ENCODE measurements around the gene SPOP.

Gene SPOP

DNA sequence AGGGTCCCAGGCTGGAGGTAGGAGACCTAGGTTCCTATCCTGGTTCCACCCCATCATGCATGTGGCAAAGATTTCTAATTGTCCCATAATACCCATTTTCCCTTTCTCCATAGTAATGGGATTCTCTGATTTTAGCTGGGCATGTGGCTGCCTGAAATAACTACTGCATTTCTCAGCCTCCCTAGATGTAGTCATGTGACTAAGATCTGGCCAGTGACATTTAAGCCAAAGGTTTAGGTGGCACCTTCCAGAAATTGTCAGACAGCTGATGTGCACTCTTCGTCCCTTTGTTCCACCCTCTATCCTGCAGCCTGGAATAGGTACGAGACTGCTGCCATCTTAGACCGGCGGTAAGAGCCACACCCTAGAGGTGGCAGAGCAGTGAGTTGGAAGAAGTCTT lies 94.0 kb downstream of the SPOP start:
- no peak for DNase-seq (ENCODE audit: low spot score)

DNA sequence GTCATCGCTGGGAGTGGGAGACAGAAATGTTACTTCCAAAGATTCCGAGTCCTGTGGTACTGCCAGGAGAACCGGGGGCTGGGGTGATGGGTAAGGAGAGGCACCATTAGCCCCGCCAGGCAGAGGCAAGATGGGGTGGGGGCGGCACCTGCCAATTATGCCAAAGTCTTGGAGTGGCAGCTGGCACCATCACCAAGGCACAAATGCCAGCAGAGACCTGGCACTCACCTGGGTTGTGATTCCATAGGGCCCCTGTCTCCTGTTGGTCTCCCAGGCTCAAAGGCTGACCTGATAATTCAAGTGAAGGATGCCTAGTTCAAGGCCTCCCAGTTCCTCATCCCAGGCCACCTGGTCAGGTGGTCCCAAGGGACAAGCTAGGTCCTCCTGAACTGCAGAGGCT lies 94.7 kb downstream of the SPOP start:
- no peak for DNase-seq (ENCODE audit: low spot score)

DNA sequence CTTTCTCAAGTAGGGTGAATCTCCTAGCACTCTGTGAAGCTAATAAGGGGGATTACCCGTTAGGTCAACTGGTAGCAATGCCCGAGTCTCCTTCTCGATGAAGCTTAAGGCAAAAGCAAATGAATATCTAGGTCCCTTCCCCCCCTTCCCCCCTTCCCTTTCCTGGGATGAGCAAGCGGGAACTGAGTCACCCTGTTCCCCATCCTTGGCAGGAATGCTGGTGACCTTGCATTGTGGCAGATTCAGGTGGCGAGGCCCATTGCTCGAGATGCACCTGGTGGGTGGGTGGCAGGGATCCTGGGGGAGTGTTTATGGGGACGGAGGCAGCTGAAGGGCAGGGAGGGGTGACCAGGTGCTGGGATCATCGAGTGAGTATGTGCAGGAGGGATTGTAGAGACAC lies 95.1 kb downstream of the SPOP start:
- no peak for DNase-seq (ENCODE audit: low spot score)

DNA sequence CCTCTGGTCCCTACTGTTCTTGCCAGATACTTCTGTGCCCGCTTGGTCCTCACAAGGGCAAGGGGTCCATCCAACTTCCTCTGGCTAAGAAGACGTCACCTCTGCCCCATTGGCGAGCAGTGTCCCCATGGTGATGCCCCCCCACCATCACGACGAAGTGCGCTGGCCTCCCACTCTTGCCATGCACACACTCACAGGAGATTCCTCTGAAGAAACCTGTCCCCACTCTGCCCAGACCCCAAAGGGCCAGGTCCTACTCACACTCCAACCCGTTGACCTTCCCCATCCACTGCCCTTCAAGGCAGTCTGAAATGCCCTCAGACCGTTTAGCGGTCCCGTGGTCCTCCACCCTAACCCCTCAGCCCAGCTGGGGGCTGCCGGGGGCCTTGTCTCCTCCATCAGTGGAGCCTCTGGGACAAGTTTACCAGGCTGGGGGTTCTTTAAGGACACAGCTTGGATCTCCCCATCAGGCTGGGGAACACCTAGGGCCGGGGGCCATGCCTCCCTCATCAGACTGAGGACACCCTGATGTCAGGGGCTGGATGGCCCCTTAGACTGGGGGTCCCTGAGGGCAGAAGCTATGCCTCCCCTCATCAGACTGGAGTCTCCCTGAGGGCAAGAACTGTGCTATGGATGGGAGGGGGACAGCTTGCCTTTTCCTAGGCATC lies 95.7 kb downstream of the SPOP start:
- no peak for DNase-seq (ENCODE audit: low spot score)

DNA sequence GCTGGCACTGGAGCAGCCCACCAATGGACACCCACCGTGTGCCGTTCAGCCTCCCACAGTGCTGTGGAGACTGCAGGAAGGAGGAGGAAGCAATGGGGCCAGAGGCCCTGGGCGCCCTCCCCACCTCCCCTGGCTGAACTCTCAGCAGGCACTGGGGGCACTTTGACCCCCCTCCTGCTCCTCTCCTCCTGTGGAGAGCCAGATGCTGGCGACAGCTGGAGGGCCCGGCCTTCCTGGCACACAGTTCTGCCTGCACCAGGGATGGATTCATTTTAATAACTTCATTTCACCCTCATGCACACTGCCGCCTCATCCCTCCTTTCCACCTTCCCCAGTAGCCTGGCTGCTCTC lies 96.3 kb downstream of the SPOP start:
- no peak for DNase-seq (ENCODE audit: low spot score)

DNA sequence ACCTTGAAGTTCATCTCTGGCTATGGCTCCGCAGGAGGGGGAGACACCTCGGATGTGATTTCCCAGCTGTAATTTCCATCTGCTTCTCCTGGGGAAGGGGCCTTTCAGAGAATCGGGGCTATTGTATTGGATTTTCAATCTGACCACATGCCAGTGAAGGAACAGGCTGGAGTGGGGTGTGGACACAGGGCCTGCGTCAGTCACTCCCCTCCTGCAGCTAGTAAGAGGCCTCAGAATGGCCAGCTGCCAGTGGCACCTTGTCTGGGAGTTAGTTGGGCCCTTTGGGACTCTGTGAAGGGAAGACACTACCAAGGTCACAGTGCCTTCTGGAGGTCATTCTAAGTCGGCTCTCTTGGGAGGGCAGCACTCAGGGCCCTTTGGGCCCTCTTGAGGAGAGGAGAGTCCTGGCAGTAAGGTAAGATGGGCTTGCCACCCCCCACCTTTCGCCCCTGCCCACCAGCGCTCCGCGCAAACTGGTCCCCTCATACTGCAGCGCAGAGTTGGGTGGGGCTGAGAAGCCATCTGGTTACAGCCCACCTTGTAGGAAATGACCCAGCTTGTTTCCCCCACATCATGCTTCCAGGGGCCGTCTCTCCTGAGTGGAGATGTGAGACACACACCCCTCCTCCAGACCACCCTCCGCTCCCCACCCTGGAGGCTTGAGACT lies 96.8 kb downstream of the SPOP start:
- DNase-seq (ENCODE audit: low spot score) = no peak

DNA sequence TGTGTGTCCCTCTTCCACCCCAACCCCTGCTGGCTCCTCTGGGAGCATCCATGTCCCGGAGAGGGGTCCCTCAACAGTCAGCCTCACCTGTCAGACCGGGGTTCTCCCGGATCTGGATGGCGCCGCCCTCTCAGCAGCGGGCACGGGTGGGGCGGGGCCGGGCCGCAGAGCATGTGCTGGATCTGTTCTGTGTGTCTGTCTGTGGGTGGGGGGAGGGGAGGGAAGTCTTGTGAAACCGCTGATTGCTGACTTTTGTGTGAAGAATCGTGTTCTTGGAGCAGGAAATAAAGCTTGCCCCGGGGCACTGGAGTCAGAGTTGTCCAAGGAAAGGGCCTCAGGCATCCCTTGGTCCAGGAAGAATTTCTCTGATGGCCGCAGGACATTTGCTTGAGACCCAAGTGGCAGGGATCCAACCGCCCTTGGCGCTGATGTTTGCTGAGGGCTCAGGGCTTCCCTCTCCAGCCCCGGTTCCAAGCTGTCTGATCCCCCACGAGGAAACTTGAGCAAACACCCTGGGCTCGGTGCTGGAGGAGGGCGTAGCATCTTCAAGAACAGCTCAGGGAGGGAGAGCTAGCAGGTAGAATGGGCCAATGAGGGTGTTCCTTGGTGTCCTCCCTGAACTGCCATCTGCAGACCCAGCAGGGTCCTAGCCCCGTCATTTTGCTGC lies 97.7 kb downstream of the SPOP start:
- no peak for DNase-seq (ENCODE audit: low spot score)

DNA sequence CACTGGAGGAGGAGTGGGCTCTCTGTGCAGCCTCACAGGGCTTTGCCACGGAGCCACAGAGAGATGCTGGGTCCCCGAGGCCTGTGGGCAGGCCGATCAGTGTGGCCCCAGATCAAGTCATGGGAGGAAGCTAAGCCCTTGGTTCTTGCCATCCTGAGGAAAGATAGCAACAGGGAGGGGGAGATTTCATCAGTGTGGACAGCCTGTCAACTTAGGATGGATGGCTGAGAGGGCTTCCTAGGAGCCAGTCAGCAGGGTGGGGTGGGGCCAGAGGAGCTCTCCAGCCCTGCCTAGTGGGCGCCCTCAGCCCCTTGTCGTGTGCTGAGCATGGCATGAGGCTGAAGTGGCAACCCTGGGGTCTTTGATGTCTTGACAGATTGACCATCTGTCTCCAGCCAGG lies 98.4 kb downstream of the SPOP start:
- DNase-seq (ENCODE audit: low spot score) = no peak

DNA sequence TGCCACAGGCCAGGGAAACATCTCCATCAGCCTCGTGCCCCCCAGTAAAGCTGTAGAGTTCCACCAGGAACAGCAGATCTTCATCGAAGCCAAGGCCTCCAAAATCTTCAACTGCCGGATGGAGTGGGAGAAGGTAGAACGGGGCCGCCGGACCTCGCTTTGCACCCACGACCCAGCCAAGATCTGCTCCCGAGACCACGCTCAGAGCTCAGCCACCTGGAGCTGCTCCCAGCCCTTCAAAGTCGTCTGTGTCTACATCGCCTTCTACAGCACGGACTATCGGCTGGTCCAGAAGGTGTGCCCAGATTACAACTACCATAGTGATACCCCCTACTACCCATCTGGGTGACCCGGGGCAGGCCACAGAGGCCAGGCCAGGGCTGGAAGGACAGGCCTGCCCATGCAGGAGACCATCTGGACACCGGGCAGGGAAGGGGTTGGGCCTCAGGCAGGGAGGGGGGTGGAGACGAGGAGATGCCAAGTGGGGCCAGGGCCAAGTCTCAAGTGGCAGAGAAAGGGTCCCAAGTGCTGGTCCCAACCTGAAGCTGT lies 98.9 kb downstream of the SPOP start:
- DNase-seq (ENCODE audit: low spot score) = no peak

DNA sequence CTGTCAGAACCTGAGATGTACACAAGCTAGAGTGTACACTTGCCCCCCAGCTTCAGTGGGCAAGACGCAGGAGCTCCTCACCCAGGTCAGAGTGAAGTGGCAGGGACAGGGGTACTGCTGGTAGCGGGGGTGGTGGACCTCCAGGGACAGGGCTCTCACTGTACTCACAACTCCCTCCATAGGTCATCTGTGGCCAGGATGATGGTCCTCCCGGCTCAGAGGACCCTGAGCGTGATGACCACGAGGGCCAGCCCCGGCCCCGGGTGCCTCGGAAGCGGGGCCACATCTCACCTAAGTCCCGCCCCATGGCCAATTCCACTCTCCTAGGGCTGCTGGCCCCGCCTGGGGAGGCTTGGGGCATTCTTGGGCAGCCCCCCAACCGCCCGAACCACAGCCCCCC lies 99.5 kb downstream of the SPOP start:
- no peak for DNase-seq (ENCODE audit: low spot score)

DNA sequence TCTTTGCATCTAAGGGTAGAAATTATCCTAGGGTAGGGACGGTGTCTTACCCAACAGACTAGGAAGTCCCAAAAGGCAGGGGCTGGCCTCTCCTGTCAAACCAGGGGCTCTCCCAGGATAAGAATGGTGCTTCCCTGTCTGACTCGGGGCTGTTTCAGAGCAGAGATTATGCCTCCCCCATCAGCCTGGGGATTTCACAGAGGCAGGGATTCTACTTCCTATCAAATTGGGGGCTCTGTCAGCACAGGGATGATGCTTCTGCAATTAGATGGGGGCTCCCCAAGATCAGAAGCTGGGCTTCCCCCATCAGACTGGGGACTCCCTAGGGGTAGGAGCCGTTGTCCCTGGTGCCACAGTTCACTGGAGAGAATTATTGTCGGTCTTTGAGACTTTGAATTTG lies 99.9 kb downstream of the SPOP start:
- DNase-seq (ENCODE audit: low spot score) = no peak

DNA sequence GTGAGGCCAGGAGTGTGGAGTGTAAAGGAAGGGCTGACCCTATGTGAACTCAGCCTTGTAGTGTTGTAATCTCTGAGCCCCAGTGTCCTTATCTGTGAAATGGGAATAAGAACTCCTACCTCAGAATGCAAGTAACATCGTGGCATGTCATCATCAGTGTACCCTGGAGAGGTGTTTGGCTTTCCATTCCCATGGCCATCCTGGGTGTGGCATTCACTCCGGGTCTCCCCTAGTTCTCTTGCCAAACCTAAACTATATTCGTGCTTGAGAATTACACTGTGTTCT lies 100.3 kb downstream of the SPOP start:
- no peak for DNase-seq (ENCODE audit: low spot score)

DNA sequence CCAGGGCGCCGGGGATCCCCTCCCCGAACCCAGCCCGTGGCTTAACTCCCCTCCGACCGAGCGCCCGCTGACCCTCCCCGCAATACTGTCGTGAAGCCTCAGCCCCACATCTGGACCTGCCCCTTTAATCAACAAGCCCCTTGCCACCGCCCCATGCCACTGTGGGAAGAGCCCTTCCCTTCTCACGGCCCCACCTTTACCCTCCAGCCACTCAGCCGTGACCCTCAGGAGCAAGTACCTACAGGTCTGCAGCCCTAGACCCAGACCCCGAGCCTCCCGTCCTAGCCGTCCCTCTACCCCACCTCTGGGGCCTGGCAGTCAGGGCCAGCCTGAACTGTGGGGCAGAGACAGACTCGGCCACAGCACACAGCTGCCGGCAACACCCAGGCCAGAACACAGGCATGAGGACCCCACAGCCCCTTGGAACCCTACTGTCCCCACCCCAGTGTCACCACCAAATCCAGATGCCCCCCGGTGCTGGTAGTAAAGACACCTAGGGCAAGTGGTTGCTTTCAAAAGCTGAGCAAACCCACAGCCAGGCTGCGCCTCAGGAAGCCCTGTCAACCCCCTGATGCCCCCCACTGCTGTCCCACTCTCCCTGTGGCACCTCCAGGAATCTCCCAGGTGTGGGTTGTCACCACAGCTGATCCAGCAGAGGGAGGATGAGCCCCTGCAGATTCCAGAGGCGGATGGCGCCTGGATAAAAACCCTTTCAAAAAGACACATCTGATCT lies 100.8 kb downstream of the SPOP start:
- peak; percentile 43 for DNase-seq (ENCODE audit: low spot score)

DNA sequence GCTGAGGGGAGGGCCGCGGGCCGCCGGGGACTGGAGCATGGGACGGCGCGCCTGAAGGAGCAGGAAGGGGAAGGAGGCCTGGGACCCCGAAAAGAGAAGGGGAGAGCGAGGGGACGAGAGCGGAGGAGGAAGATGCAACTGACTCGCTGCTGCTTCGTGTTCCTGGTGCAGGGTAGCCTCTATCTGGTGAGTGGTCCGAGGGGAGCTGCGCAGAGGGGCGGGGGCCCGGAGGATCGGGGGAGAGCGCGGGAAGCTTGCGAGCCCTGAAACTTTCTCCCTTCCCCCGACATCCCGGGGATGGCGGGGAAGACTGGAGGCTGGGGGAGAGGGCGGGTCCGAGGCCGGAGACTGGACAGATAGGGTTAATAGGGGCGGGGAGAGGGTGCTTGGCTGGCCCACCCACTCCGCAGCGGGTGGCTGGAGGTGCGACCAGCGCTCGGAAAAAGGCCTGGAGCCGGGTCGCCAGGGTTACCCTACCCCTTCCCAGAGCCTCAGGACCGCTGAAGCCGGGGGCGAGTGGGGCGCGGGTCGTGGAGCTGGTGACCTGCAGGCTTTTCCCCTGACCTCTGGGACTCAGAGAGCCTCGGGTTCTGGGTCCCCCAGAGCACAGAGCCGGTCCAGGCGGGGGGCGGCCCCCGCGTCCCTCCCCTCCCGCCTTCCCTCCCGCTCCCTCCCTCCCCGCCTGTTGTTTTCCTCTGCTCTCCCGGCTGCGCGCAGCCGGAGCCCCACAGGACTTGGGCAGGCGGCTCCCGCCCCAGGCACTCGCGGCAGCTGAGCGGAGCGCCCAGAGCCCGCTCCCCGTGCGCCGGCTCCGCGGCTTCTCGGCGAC lies 101.6 kb downstream of the SPOP start:
- DNase-seq (ENCODE audit: low spot score) = peak; percentile 87

DNA sequence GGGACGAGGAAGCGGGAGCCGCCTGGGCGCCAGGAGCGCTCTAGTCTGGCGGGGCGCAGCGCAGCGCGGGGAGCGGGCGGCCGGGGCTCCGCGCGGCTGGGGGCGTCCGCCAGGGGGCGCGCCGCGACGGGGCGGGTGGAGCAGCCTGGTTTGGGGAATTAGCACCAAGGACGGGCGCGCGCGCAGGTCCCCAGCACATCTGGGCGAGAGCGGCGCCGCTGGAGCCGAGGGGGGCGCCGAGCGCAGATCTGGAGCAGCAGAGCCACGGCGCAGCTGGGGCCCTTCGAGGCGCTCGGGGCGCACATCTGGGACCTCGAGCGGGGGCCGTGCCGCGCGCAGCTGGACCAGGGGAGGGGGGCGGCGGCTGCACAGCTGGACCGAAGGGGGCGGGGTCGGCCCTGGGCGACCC lies 102.2 kb downstream of the SPOP start, which contains the start of gene NXPH3:
Gene NXPH3, plus strand, starts transcription at position 193 of the 409 bp plus-strand sequence. CDS start 349 bp downstream, outside the sequence.
- peak; percentile 89 for DNase-seq (ENCODE audit: low spot score)

DNA sequence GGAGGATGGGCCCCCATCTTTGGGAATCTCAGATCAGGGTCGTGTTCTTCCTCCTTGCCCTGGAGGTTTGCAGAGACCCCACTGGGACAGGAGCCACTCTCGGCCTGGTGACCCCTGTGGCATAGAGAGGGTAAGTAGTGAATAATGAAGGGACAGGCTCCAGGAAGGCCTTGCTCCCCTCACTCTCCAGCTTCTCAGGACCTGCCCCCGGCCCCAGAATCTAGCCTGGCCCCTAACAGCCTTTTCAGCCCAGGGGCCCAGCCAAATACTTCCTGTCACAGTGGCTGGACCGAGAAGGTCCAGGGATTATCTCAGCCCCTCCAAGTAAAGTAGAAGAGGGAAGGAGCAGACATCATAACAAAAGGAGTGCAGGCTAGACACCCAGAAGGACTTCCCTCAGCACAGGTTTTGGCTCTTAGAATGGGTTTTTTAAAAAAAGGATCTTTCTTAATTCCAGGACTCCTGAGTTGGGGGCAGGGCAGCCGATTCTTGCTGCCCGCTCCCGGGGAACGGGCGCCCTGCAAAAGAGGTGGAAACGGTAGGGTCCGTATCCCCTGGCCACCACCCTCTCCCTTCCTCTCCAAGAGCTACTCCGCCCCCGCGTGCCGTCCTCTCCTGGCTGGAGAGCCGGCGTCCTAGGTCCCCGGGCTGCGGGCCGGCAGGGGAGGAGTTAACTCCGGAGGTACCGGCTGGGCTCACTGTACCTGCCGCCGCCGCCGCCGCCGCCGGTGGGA lies 102.8 kb downstream of the SPOP start:
- DNase-seq (ENCODE audit: low spot score) = no peak

DNA sequence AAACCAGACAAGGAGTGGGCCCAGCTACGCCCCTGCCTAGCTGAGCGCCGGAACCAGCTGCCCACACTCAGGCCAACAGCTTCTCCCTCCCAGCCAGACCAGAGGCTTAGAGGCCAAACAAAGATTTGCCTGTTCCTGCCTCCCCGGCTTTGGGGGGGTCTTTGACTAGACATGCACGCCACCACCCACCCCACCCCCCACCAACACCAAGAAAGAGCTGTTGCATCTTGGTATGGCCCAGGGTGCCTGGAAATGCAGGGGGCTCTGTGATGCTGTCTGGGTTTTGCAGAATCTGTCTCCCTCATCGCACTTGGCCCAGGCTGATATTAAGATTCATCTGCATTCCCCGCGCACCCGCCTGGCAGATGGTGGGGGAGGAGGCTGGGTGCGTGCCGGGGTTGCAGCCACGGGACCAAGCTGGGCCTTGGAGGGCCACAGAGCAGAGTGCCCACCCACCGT lies 103.5 kb downstream of the SPOP start:
- no peak for DNase-seq (ENCODE audit: low spot score)

DNA sequence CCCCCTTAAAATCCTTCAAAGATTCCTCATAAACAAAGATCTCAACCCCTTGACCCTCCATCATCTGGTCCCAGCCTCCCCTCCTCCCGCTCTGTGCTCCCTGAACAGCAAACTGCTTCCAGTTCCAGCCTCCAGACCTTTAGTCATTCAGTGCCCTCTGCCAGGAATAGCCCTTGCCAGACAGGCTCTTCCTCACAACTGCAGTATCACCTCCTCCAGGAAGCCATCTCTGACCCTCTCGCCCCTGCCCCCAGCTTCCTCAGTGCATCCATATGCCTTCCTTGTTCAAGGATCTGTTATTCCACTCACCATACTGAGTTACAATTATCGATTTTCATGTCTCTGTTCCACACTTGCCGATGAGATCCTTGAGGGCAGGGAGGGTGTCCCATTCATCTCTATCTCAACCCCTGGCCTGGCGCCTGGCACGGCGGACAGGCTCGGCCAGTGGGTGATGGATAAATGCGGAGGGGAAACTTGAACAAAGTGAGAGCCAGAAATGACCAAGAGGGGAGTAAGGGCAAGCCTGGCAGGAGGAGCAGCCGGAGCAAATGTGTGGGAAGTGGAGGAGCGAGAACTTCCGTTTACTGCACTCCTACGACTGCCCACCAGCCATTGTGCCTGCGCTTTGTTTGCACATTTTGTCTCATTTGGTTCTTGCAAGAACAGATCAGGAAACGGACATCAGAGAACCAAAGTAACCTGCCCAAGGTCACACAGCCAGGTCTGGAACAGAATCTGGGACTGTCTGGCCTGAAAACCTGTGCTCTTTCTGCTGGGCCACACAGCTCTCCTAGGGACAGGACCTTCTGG lies 104.2 kb downstream of the SPOP start:
- DNase-seq (ENCODE audit: low spot score) = no peak

DNA sequence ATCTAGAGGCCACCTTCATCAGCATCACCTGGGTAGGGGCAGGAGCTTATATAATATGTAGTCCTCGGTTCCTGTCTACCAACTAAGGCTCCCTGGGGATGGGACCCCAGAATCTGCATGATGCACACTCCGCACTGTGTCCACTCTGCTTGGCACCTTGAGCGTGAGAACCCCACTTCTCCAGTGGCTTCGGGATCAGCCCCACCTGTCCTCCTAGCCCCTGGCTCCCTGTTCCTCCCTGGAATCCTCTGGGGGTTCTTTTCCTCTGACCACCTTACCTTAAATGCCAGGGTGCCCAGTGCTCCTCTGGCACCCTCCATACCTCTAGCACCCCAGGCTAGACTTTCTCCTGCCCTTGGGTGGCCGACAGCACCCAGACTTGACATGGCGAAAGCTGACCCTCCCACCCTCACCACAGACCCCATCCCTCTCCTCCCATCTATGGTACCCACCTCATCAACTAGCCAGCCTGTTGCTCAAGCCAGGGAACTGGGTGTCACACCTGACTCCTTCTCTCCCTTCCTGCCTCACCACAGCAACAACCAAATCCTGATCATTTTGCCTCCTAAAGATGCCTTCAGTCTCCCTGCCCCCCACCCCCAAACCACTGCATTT lies 105.0 kb downstream of the SPOP start:
- no peak for DNase-seq (ENCODE audit: low spot score)

DNA sequence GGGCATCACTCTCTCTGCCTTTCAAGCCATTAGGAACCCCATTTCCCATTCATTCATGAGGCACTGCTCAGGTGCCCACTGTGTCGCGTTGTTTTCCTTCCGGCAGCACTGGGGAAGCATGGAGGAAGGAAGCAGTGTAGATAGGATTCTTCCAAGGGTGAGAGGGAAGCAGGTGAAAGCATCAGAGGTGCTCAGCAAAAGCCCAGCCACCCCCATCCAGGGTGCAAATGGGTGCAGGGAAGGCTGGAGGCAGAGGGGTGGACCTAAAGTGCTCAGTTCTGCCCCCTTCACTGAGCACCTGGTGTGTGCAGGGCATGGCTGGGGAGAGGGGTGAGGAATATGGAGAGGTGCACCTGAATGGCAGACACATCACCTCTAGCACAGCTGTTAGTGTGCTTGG lies 105.7 kb downstream of the SPOP start:
- no peak for DNase-seq (ENCODE audit: low spot score)

Data from iPS-NIHi11 (cell line).